GM19099 (cell line): ENCODE data around the gene RC3H2.

Source experiments
- POLR2A ChIP-seq: IDR thresholded peaks from 3 replicates; pipeline ENCODE4 v1.6.1; 2011; ENCODE audit warnings: low read depth; ENCODE audit not compliant: insufficient read length; ENCODE audit errors: extremely low read depth

The RC3H2 gene

GRCh38 chr9:122866079-122866478 is 39.1 kb downstream of the RC3H2 start:
- no peak for TF ChIP-seq POLR2A

DNA sequence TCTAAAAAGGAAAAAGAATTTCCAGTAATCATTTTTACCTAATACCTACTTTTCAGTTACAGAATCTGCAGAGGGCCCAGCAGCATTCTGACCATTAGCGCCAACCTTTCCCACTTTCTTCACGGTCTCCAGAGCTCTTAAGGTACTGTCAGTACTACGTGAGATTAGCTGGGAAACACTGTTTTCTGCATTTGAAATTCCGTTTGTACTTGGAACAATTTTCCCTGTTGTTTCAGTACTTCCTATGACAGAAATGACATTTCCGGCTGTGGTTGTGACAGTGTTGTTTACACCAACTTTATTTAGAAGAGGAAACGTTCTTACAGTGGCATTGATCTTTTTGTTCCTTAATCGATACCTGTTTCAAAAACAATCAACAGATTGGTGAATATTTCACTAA is 39.9 kb downstream of the RC3H2 start:
- TF ChIP-seq POLR2A = no peak

DNA sequence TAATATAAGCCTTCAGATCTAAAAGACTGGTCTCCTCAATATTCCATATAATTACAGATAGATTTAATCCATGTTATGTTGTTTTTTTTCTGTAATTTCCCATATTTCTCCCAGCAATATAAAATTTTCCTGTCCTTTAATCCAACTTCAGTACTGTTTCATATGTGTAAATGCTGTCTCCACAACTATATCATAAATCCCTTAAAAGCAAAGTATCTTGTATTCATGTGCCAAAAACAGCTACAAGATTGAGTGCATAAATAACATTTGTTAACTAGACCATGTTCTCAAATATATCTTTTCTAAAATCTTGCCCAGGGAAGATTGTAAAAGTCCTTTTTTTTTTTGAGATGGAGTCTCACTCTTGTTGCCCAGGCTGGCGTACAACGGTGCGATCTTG is 41.8 kb downstream of the RC3H2 start:
- TF ChIP-seq POLR2A = no peak

DNA sequence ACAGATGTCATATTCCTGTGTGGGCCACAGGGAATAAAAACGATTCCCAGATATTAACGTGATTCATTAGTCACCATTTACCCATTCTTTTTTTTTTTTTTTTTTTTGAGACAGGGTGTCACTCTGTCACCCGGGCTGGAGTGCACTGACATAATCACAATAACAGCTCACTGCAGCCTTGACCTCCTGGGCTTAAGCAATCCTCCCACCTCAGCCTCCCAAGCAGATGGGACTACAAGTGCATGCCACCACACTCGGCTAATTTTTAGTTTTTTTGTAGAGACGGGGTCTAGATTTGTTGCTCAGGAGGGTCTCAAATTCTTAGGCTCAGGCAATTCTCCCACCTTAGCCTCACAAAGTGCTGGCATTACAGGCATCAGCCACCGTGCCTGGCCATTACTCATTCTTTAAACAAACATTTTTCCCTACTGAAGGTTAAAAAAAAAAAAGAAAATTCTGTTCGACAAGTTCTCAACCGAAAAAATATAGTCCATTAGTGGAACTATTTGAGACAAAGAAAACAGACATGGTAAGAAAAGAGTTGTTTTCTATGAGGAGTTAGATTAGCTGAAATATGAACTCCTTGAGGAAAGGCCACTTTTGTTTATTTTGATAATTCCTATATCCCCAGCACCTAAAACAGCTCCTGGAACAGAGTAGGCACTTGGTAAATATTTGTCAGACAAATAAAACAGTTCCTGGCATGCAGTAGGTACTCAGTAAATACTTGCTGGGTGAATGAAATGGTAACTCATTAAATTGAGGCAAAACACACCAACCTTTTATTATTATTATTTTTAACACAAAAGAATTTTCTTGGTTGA is 44.6 kb downstream of the RC3H2 start:
- TF ChIP-seq POLR2A = no peak

- no peak for TF ChIP-seq POLR2A
These were observed 47.3 kb downstream of the RC3H2 start for GRCh38 chr9:122857815-122858214.

- TF ChIP-seq POLR2A = no peak
These were observed 56.8 kb downstream of the RC3H2 start for GRCh38 chr9:122848256-122848943.

GRCh38 chr9:122846371-122846940 is 58.7 kb downstream of the RC3H2 start:
- no peak for TF ChIP-seq POLR2A

GRCh38 chr9:122845116-122845515 is 60.0 kb downstream of the RC3H2 start:
- TF ChIP-seq POLR2A = no peak

- no peak for TF ChIP-seq POLR2A
These were observed 61.0 kb downstream of the RC3H2 start for GRCh38 chr9:122844137-122844536.

DNA sequence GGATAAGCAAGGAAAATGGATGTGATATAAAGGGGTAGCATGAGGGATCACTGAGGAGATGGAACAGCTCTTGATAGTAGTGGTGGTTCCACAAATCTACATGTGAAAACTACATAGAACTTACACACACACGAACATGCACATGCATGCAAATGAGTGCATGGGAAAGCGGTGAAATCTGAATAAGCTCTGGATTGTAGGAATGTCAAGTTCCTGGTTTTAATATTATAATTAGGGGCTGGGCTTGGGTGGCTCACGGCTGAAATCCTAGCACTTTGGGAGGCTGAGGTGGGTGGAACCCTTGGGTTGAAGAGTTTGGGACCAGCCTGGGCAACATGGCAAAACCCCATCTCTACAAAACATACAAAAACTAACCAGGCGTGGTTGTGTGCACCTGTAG is 63.7 kb downstream of the RC3H2 start:
- no peak for TF ChIP-seq POLR2A

DNA sequence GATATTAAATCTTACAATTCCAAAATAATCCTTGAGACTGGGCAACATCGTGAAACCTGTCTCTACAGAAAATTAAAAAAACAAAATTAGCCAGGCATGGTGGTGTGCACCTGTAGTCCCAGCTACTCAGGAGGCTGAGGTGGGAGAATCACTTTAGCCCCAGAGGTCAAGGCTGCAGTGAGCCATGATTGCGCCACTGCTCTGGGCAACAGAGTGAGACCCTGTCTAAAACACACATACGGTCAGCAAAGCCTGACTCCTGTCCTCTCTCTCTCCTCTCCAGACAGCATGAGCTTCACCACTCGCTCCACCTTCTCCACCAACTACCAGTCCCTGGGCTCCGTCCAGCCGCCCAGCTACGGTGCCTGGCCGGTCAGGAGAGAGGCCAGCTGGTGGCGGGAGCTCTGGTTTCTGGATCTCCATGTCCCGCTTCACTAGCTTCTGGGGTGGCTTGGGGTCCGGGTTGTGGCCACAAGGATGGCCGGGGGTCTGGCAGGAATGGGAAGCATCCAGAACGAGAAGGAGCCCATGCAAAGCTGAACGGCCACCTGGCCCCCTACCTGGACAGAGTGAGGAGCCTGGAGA is 67.8 kb downstream of the RC3H2 start:
- TF ChIP-seq POLR2A = no peak

- TF ChIP-seq POLR2A = no peak
These were observed 69.8 kb downstream of the RC3H2 start for GRCh38 chr9:122835313-122835731.

DNA sequence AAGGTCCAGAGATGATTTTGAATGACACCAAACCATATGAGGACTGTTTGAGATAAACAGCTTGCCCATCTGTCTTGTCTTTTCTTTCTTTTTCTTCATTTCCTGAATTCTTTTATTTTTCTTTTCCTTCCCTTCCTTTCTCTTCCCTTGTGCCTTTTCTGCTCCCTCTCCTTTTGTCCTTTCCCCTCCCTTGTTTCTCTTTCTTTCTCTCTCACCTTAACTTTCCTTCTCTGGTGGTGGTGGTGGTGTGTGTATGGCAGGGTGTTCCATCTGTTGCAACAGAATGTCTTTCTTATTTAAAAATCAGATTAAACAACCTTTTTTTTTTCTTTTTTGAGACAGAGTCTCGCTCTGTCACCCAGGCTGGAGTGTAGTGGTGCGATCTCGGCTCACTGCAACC is 73.0 kb downstream of the RC3H2 start:
- no peak for TF ChIP-seq POLR2A

DNA sequence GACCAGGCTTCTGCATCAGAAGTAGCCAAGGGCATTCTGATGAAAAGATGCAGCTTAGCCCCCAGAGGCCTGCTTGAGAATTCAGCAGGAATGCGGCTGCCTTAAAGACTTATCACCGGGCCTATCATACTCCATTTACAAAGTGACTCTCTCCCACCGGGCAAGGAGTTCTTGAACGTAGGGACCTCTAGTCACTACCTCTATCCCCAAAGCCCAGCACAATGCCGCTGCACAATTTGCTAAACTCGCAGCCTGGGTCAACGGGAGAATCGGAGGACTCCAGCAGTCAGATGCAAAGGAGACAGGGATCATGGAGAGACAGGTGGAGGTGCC is 77.4 kb downstream of the RC3H2 start:
- TF ChIP-seq POLR2A = no peak

DNA sequence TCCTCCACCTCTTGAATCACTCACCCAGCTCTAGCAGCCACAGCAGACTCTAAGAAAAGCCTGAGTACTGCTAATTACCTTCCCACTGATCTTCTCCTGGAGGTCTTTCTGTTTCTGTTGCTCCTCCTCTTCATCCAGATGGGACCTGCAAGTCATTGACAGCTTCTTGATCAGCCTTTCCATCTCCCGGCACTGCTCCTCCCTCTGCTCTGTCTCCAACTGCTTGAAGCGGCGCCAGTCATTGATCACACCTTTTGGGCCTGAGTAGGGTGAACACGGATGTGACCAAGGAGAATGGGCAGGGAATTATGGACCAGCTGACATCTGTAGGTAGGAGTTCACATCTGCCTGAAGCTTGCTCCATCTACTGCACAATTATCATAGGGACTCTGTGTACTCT is 82.2 kb downstream of the RC3H2 start:
- TF ChIP-seq POLR2A = no peak

DNA sequence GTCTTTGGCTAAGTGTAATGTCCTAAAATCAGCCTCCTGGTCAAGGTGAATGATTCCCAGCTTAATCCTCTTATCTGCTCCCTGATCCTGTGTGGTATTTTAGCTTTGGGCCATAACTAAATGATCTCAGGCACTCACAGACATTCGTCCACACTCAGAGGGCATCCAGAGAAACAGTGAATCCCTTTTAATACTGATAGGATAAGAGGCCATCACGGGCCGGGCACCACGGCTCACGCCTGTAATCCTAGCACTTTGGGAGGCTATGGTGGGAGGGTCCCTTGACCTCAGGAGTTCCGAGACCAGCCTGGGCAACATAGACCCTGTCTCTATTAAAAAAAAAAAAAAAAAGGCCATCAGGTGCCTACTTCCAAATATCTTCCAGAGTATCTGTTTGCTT is 83.1 kb downstream of the RC3H2 start:
- no peak for TF ChIP-seq POLR2A
